C4-2B (cell line): ENCODE results near the gene TTC34.

ENCODE experiments used
- ZFX ChIP-seq: fragments of 450-650 bp; IDR thresholded peaks from 2 replicates; pipeline ENCODE4 v1.6.1; 2017
- TF ChIP-seq, protein P1 (sequence below): fragments of 450-650 bp; conservative IDR thresholded peaks from 2 replicates; pipeline ENCODE4 v1.5.1; 2017; ENCODE audit warnings: mild to moderate bottlenecking

DNA sequence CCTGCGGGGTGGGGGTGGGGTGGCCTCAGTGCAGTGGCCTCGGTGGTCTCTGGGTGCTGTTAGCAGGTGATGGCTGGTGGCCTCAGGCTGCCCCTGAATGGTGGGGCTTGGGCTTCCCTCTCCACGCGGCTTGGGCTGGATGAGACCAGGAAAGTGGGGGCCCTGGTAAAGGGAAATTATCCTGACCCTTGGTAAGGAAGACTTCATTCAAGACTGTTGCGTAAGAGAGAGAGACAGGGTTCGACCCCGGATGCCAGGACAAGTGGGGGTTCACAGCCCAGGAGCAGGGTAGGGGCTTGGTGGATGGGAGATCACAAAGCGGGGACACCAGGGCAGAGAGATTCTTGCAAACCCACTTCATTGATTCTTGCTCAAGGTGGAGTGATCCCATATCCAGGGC is 5.5 kb upstream of the TTC34 start:
- TF ChIP-seq, protein P1, sequence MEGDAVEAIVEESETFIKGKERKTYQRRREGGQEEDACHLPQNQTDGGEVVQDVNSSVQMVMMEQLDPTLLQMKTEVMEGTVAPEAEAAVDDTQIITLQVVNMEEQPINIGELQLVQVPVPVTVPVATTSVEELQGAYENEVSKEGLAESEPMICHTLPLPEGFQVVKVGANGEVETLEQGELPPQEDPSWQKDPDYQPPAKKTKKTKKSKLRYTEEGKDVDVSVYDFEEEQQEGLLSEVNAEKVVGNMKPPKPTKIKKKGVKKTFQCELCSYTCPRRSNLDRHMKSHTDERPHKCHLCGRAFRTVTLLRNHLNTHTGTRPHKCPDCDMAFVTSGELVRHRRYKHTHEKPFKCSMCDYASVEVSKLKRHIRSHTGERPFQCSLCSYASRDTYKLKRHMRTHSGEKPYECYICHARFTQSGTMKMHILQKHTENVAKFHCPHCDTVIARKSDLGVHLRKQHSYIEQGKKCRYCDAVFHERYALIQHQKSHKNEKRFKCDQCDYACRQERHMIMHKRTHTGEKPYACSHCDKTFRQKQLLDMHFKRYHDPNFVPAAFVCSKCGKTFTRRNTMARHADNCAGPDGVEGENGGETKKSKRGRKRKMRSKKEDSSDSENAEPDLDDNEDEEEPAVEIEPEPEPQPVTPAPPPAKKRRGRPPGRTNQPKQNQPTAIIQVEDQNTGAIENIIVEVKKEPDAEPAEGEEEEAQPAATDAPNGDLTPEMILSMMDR = no peak
- no peak for TF ChIP-seq ZFX
